Neutrophil (primary cell): ENCODE measurements around the gene RASSF3.
"Not testable (repeated sequence)": the region's sequence is repeated elsewhere in the genome, so short reads cannot be mapped to it uniquely, and the experiment has no call there.

Experiments used
- H3K27ac ChIP-seq: fragments of 200-600 bp; sonication (generic); 2 replicates; pipeline ENCODE4 v1.5.1; 2016; ENCODE audit warnings: mild to moderate bottlenecking, moderate library complexity
- H3K27me3 ChIP-seq: fragments of 200-600 bp; sonication (generic); 2 replicates; pipeline ENCODE4 v1.6.0; 2016; ENCODE audit warnings: mild to moderate bottlenecking
- H3K36me3 ChIP-seq: fragments of 200-600 bp; sonication (generic); 2 replicates; pipeline ENCODE4 v1.5.1; 2017
- H3K4me1 ChIP-seq, 2 experiments: fragments of 200-600 bp in 1 of 2; sonication (generic) in 1 of 2; 1 replicate in 1 of 2; 2 replicates in 1 of 2; pipeline versions ENCODE4 v1.5.1 to v1.6.1; 2013 to 2016; ENCODE audit warnings: low read depth in 1 of 2, low read length in 1 of 2, mild to moderate bottlenecking in 1 of 2, moderate library complexity in 1 of 2; ENCODE audit not compliant: control insufficient read depth in 1 of 2, insufficient read depth in 1 of 2
- H3K4me3 ChIP-seq, 2 experiments: fragments of 200-600 bp in 1 of 2; sonication (generic) in 1 of 2; 1 replicate in 1 of 2; 2 replicates in 1 of 2; pipeline ENCODE4 v1.5.1; 2013 to 2016; ENCODE audit warnings: low read depth in 1 of 2, low read length in 1 of 2, mild to moderate bottlenecking in 1 of 2, moderate library complexity in 1 of 2
- H3K9me3 ChIP-seq: fragments of 200-600 bp; sonication (generic); 2 replicates; pipeline ENCODE4 v1.5.1; 2016
- TF ChIP-seq, protein P1 (sequence below): fragments of 200-600 bp; sonication (generic); IDR thresholded peaks from 2 replicates; pipeline ENCODE4 v1.5.1; 2016; ENCODE audit warnings: antibody characterized with exemption

RASSF3 gene

DNA sequence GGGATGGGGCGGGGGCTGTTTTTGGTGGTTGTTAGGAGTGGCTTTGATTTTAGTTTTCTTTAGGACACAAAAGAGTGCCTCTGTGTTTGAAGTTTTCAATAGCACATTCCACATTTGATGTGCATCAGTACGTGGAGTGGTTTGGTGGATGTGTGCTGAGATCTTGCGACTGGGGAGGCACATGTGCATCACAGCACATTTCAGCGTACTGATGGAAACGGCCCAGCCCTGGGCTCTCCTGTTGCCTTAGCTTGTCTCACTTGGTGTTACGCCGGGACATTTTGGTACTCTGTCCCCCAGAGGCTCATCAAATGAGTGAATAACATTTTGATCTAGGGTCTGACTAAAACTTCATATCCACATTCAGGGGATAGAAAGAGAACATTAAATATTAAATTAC is 78.4 kb downstream of the RASSF3 start:
- Histone ChIP-seq H3K27ac (peak overlapping the region; percentile 94), H3K4me3 (no peak overlapping the region), H3K27me3 (no peaks in the 10 kb centered on the region), H3K4me1 (peaks cover 67 to 79% of the 10 kb centered on the region in 2 experiments), H3K9me3 (no peaks in the 10 kb centered on the region), H3K36me3 (peaks cover 85% of the 10 kb centered on the region)
- TF ChIP-seq, protein P1, sequence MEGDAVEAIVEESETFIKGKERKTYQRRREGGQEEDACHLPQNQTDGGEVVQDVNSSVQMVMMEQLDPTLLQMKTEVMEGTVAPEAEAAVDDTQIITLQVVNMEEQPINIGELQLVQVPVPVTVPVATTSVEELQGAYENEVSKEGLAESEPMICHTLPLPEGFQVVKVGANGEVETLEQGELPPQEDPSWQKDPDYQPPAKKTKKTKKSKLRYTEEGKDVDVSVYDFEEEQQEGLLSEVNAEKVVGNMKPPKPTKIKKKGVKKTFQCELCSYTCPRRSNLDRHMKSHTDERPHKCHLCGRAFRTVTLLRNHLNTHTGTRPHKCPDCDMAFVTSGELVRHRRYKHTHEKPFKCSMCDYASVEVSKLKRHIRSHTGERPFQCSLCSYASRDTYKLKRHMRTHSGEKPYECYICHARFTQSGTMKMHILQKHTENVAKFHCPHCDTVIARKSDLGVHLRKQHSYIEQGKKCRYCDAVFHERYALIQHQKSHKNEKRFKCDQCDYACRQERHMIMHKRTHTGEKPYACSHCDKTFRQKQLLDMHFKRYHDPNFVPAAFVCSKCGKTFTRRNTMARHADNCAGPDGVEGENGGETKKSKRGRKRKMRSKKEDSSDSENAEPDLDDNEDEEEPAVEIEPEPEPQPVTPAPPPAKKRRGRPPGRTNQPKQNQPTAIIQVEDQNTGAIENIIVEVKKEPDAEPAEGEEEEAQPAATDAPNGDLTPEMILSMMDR: no peak

DNA sequence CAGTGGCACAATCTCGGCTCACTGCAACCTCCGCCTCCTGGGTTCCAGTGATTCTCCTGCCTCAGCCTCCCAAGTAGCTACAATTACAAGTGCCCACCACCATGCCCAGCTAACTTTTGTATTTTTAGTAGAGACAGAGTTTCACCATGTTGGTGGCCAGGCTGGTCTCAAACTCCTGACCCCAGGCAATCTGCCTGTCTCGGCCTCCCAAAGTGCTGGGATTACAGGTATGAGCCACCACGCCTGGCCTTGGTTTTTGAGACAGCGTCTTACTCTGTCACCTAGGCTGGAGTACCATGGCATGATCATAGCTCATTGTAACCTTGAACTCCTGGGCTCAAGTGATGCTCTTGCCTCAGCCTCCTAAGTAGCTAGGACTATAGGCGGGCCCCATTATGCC is 79.9 kb downstream of the RASSF3 start:
- not testable (repeated sequence) for H3K4me3 ChIP-seq, H3K27ac ChIP-seq, H3K9me3 ChIP-seq, H3K27me3 ChIP-seq
- H3K36me3 ChIP-seq: peaks cover 93% of the 10 kb centered on the region
- H3K4me1 ChIP-seq: peaks cover 54 to 67% of the 10 kb centered on the region in 2 experiments

GRCh38 chr12:64691227-64691794 is 81.0 kb downstream of the RASSF3 start:
- Histone ChIP-seq H3K4me3 (no peak overlapping the region), H3K27ac (peak overlapping the region; percentile 95), H3K36me3 (peaks cover 93% of the 10 kb centered on the region), H3K27me3 (no peaks in the 10 kb centered on the region), H3K4me1 (peaks cover 47 to 59% of the 10 kb centered on the region in 2 experiments), H3K9me3 (no peaks in the 10 kb centered on the region)
- TF ChIP-seq, protein P1: no peak

- Histone ChIP-seq H3K27me3 (no peaks in the 10 kb centered on the region), H3K4me1 (peaks cover 47 to 59% of the 10 kb centered on the region in 2 experiments), H3K27ac (peak overlapping the region; percentile 95), H3K4me3 (no peak overlapping the region), H3K36me3 (peaks cover 93% of the 10 kb centered on the region), H3K9me3 (no peaks in the 10 kb centered on the region)
- TF ChIP-seq, protein P1: no peak
Observed at GRCh38 chr12:64691795-64692583, 81.7 kb downstream of the RASSF3 start.

GRCh38 chr12:64694130-64695040 is 84.1 kb downstream of the RASSF3 start:
- H3K4me1 ChIP-seq: peaks cover 45 to 52% of the 10 kb centered on the region in 2 experiments
- no peaks in the 10 kb centered on the region for H3K9me3 ChIP-seq
- TF ChIP-seq, protein P1: no peak
- no peak overlapping the region for H3K4me3 ChIP-seq
- H3K36me3 ChIP-seq: peaks cover 89% of the 10 kb centered on the region
- no peaks in the 10 kb centered on the region for H3K27me3 ChIP-seq
- peak overlapping the region; percentile 95 for H3K27ac ChIP-seq
